Ovary (tissue), 3 donors: ENCODE measurements around the gene LANCL2.
"Not testable (repeated sequence)": the region's sequence is repeated elsewhere in the genome, so short reads cannot be mapped to it uniquely, and the experiment has no call there.

Source experiments
- POLR2A ChIP-seq: fragments of 450-650 bp; IDR thresholded peaks from one replicate; pipeline ENCODE4 v1.6.1; 2017; ENCODE audit warnings: antibody characterized with exemption, mild to moderate bottlenecking, moderate library complexity
- TF ChIP-seq, protein P1 (sequence below), 3 donors: fragments of 450-650 bp in 2 of 3; fragments of 200-600 bp in 1 of 3; IDR thresholded peaks; one replicate each; pipeline versions ENCODE4 v1.5.1 to v1.8.0; 2016 to 2022; ENCODE audit warnings: antibody characterized with exemption in 3 of 3, mild to moderate bottlenecking in 1 of 3
- donor health status: DM: no; HTN: no; CAD: no.

DNA sequence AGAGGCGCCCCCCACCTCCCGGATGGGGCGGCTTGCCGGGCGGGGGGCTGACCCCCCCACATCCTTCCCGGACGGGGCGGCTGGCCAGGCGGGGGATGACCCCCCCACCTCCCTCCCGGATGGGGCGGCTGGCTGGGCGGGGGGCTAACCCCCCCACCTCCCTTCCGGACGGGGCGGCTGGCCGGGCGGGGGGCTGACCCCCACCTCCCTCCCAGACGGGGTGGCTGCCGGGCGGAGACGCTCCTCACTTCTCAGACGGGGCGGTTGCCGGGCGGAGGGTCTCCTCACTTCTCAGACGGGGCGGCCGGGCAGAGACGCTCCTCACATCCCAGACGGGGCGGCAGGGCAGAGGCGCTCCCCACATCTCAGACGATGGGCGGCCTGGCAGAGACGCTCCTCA lies 37.4 kb downstream of the LANCL2 start:
- TF ChIP-seq, protein P1, sequence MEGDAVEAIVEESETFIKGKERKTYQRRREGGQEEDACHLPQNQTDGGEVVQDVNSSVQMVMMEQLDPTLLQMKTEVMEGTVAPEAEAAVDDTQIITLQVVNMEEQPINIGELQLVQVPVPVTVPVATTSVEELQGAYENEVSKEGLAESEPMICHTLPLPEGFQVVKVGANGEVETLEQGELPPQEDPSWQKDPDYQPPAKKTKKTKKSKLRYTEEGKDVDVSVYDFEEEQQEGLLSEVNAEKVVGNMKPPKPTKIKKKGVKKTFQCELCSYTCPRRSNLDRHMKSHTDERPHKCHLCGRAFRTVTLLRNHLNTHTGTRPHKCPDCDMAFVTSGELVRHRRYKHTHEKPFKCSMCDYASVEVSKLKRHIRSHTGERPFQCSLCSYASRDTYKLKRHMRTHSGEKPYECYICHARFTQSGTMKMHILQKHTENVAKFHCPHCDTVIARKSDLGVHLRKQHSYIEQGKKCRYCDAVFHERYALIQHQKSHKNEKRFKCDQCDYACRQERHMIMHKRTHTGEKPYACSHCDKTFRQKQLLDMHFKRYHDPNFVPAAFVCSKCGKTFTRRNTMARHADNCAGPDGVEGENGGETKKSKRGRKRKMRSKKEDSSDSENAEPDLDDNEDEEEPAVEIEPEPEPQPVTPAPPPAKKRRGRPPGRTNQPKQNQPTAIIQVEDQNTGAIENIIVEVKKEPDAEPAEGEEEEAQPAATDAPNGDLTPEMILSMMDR (IDR thresholded peaks at IDR 0.05), result not testable (repeated sequence)
- not testable (repeated sequence) for TF ChIP-seq POLR2A
